ENCODE results near the gene CTNNA3.

The CTNNA3 gene

DNA sequence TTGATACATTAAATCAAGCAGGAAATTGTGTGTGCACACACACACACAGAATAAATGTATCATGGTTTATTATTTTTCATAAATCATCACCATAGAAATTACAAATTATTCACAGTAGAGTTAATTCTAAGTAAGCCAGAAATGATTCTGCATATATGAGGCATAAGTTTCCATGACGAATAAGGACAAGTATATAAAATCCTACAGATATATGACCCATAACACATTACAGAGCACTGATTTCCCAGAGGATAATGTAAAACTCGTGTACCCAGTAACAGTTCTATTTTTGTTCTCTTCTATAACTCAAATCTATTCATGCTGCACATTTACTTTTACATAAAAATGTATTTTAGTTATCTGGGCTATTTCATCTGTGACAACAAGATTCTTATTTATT is 600.5 kb downstream of the CTNNA3 start:
- no peak for DNase-seq

DNA sequence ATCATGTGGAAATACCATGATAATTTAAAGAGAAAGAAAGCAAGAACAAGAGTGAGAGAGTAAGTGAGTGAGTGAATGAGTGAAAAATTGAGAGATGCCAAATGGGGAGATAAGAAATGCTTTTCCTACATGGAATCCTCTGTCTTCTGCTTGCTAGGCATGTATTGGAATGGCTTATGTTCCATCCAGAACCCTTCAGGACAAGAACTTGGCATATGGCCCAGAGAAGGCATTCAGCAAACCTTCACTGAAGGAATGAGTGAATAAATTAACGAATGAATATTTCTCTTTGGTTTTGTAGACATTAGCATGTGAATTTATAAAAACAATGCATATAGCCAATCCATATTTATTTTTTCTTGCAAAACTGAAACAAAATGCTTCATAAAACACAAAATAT is 608.0 kb downstream of the CTNNA3 start:
- no peak for DNase-seq

DNA sequence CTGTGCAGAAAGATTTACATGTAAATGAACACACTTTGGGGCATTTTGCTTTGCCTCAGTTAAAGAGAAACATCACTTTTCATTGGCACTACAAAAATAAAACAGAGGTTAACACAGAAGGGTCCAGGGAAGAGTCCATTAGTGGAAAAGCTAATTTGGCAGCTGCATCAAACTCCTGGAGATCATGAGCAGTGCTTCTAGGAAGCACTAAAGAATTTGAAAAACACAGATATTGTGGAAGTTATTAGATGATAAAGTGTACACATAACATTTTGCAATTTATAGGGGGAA is 608.9 kb downstream of the CTNNA3 start:
- DNase-seq = no peak

DNA sequence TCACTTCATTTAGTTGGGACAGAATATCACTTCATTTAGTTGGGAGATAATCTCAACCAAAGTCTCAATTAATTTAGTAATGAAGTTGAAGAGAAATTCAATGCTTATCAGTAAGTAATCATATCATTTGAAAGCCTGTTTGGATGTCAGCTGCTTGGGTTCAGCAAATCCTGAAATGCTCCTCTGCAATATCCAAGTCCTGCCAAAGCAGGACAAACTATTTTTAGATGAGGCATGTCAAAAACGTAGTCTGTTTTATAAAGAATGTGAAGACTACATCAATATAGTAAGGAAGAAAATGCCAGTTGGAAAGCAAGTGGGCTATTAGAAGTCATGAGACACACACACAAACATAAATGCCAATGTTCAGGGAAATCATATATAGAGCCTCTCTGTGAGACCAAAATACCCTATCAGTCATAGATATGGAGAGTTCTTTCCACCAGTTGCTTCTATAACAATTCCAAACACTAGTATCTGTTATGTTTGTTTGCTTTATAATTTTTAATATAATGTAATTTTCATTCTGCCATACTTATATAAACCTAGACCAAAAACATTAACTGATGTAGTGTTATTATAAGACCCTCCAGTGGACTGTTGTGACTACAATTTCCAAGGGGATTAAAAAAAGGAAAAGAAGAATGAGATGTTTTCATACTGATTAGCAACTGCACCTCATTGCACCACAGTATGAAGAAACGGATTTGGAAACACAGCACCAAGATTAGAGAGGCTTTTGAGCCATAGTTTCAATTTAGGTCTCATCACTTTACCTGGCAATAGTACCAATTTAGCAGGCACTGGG is 609.5 kb downstream of the CTNNA3 start:
- no peak for DNase-seq

DNA sequence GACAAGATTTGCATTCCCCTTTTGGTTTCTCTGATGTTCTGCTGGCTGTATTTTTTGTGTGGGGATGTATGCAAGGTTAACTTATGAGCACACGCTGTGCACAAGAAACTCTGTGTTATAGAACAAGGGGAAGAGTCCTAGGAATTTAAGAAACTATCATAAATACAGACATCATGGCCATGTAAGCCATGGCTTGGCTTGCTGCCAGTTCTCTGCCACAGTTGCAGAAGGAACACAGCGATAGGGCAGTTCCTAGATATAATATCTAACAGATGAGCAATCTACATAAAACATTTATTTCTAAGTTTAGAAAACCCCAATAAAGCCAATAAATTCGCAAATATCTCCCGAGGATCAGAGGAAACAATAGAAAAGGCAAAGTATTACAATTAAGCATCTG is 616.9 kb downstream of the CTNNA3 start:
- no peak for DNase-seq

DNA sequence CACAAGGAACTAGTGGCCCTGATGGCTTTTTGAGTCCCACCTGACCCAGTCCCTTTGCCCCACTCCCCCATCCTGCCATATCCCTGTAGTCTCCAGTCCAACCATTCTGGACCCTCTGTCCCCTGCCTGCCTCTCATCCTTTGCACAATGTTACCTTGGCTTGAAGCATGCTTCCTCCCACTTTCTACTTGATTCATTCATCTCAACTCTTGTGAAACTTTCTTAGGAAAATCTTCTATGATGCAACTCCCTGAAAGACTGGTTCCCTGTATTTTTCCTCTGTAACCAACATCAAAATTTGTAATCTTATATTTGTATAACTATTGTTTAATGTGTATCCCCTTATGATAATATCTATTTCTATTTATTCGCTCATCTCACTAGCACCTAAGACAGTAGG is 618.6 kb downstream of the CTNNA3 start:
- no peak for DNase-seq

DNA sequence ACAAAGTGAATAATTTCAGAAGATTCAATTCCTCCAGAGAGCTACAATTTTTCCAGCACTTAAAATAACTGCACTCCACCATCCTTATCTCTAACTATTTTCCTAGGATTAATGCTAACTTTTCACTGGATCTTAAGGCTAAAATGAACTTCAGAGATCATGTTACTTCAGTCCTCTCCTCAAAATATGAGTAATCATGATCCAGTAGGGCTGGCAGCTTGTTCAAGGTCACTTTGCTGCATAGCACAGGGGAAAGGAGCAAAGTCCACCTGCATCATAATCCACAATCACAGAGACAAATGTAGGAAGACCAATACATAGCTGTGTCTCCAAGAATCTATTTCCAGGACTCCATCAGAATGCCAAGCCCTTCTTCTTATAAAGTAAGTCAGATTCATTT is 619.9 kb downstream of the CTNNA3 start:
- DNase-seq = no peak

DNA sequence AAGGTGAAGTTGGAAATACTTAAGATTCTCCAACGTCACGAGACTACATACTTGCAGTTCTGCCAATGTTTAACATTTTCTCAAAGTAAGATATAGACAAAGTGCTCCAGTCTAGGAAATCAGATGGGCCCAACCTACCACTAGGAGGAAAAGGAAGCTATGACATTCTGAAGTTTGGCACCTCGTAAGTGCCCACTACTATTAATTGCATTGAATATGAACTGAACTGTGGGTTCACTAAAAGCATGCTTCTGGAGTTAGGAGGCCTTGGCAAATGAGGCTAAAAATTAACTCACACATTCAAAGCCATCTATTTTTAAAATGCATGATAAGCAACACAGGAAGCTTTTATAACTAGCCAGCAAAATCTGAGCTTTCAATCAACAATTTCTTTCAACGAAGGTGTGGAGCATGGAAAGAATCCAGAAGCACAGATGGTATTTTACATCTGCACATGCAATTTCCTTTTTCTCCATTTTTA is 620.5 kb downstream of the CTNNA3 start:
- no peak for DNase-seq

DNA sequence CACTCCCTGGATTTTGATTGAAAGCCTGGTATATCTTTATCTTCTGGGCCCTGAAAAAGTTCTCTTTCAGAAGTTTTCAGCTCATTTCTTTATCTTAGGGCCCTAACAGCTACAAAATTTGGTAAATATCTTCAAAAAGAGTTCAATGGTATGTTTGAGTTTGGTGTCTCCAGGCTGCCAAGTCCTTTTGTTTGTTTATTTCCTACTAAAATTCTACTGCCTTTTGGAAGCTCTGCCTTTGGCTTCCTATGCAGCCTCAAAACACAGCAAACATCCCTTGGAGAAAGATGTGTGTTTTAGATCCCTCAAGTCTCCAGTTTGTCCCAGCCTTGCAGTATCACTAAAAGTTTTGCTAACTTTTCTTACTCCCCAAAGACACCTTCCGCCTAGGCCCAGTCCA is 623.3 kb downstream of the CTNNA3 start:
- DNase-seq = no peak

DNA sequence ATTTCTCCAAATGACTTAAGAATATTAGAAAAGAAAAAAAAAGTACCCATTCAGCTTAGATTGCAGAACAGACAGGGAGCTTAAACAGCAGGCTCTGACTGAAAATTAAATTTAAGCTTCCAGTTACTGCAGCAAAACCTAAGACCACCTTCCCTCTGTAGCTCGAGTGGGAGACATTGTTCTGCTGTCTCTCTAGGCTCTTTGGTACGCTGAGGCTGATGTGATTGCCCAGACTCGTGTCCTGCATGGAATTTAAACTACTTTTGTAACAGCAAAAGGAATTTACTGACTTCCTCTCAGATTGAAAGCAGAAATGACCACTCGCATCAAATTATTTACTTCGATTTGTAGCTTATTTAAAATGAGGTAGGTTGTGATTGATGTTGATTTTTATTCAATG is 645.6 kb downstream of the CTNNA3 start:
- no peak for DNase-seq

DNA sequence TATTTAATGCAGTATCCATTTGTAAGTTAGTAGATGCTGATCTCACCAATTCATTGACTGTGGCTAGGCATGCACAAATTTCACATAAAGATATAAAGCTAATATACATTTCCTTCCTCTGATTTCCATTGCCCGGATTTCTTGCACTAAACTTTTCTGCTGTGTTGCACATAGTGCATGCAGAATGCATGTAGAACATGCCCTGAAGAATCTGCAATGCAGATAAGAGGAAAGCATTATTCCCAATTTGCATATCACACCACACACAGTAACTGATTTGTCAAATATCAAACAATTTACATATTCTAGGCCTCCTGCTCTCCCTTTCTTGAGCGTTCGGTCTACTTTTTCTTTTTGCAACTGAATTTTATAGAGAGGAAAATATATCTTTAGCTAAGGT is 646.0 kb downstream of the CTNNA3 start:
- no peak for DNase-seq

DNA sequence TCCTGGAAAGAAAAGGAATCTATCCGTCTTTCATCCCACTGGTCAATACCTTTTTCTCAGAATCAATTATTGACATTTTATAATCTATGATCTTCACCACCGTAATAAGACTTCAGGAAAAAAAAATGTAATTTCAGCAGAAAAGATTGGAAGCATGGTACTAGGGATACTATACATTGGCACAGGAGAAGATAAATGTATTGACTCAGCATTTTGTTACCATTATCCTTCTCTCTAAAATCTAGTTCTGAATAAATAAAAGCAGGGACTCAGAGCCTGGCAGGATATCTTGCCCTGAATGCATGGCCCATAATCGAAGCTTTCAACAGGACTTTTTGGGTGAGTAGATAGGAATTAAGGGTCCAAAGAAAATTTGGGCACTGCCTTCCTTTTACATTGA is 649.5 kb downstream of the CTNNA3 start:
- no peak for DNase-seq

DNA sequence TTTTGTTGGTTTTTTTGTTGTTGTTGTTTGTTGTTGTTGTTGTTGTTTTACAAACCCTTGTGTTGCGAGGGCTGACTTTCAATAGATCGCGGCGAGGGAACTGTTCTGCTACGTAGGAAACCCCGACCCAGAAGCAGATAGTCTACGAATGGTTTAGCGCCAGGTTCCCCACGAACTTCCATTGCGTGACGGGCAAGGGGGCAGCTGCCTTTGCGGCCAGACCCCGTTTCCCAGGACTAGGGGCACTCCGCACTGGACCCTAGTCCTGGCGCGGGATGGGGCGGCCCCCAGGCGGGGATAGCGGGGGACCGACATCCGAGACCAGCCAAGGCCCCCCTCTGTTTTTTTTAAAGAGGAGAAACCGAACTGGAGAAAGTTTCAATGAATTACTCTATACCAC is 650.6 kb downstream of the CTNNA3 start:
- DNase-seq = no peak

DNA sequence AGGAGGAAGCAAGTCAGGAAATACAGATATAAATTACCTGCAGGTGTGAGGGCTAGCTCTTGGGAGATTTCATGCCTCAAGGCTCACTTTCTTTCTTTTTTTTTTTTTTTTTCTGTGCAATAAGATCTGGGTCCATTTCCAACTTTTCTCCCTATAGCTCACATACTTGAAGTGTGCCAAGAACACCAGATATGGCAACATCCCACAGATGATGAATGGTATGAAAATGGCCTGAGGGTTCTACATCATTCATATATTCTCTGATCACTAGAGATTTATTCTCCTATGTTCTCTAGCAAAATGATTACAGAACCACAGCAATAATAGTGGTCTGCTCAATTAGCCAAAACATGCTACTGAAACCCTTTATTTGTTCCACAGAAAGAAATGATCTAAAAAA is 653.0 kb downstream of the CTNNA3 start:
- DNase-seq = no peak

DNA sequence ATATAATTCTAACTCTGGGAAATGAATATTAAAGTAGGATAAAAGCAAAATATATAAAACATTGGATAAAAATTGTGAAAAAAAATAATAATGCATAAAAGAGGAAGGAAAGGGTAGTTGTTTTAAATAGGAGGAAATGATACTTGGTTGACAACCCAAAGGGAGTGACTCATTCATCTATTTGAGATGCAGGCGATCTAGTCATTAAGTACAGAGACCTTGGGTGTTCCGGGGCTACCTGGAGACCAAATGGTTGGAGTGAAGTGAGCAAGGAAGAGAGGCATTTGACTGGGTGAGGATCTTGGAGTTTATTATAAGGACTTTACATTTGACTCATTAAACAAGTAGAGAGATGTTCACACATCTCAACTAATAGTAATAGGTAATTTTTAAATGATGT is 659.2 kb downstream of the CTNNA3 start:
- no peak for DNase-seq

DNA sequence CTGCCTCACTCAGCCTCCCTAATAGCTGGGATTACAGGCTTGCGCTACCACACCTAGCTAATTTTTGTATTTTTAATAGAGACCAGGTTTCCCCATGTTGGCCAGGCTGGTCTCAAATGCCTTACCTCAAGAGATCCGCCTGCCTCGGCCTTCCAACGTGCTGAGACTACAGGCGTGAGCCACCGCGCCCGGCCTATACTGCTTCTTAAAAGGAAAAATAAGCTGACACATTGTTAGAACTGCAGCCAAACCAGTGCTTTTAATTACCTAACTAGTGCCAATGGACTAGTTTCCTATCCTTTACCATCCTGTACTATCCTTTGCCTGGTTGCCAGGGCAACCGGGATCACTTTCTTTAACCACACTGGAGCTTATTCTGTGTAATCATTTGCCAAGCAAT is 662.1 kb downstream of the CTNNA3 start:
- no peak for DNase-seq

DNA sequence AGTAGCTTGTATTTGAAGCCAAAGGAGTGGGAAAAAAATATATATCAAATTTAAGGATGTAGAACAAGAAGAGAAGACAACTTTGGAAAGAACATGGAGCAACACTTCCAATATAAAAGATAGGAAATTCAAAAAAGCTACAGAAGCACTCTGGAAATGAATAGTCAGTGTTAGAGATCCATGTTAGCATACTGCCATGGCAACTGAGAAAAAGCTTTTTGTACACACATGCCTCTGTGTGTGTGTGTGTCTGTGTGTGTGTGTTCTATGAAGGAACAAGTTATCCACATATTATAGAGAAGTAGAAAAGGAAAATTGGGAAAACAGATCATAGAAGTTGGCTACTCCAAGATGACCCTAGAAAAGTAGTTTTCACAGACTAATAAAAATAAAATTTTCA is 673.9 kb downstream of the CTNNA3 start:
- DNase-seq = no peak

DNA sequence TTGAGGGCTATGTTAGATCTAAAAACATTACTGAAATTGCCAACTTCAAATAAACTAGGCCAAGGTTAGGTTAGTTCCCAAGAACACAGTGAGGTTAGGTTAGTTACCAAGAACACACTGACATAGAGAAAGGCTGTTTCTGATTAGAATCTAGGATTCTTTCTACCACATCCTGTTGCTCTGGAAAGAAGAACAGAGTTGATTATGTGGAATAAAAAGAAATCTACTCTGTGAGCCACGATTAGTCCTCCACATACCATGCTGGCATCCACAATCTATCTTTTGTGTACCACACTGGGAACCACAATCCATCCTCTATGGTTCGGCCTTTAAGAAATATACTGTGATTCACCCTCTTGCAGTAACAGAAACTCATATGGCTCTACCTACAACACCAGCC is 678.8 kb downstream of the CTNNA3 start:
- no peak for DNase-seq

DNA sequence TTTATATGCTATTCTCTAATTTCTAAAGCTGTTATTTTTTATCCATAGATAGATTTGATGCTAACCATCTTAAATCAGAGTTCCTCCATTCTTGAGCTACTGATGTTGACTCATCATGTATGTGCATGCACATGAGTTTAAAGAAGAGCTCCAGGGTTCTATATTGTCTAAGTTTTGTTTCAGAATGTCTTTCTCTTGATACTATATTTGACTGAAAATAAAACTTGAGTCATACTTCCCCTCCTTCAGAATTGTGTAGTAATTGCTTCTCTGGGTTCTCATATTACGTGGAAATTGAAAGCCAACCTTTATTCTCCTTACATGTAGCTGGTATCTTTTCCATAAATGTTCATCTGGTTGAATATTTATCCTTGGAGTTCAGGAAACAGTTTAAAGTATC is 680.8 kb downstream of the CTNNA3 start:
- DNase-seq = no peak

DNA sequence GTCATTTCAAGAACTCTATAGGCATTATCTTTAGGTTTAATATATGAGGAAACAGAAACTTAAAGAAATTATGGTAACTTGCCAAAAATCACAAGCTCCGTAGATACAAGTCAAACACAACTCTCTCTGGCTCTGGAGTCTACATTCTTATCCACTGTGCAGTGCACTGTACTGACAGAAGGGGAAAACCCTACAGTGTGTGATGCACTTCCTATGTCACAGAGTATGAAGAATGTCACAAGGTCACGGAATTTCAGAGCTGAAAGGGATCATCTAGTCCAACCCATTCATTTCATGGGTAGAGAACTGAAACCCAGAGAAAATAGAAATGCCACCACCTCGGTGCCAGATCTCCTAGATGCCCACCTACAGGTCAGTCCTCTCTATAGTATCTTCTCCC is 684.0 kb downstream of the CTNNA3 start:
- no peak for DNase-seq

DNA sequence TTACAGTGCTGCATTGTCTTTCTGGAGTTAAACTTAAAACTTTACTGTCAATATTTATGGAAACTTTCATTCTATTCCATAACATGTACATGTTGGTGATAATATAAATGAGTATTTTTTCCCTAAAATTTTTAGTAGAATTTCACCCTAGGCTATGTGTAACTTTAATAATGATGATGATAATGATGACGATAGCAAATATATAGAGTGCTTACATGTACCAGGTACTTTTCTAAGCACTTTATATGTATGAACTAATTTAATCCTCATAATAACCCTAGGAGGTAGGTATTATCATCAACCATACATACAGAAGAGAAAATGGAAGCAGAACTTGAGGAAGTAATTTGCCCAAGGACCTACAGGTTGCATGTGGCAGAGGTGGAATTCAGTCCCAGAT is 684.5 kb downstream of the CTNNA3 start:
- DNase-seq = no peak

DNA sequence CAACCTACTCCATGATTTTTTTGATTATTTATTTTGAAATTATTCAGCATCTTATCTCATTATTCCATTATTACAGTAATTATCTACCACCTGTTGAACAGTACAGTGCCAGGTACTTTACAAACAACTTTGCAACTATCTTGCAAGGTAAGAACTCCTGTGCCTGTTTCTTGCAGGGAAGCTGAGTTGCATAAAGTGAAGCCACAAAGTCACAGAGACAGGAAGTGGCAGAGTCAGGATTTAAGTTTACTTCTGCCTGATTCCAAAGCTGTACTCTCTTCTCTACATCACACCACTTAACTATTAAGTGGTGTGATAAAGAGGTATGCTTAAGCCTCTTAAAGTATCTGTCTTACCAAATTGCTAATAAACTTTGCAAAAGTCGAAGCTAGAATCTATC is 690.0 kb downstream of the CTNNA3 start:
- no peak for DNase-seq

DNA sequence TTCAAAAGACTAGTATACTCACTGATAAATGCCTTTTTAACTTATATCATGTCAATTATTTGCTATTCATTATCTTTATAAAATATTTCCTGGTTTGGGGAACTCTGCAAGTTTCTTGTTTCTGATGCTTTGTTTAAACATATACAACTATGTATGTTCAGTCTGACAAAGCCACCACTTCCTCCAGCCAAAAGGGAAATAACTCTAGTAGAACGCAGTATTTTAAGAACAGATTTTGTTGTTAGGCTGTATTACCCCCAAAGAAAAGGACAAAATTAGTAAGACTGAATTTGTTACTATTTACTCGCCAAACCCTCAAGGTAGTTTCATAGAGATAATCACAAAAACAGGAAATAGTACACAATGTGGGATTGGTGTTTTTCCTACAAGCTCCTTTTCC is 691.3 kb downstream of the CTNNA3 start:
- DNase-seq = no peak

DNA sequence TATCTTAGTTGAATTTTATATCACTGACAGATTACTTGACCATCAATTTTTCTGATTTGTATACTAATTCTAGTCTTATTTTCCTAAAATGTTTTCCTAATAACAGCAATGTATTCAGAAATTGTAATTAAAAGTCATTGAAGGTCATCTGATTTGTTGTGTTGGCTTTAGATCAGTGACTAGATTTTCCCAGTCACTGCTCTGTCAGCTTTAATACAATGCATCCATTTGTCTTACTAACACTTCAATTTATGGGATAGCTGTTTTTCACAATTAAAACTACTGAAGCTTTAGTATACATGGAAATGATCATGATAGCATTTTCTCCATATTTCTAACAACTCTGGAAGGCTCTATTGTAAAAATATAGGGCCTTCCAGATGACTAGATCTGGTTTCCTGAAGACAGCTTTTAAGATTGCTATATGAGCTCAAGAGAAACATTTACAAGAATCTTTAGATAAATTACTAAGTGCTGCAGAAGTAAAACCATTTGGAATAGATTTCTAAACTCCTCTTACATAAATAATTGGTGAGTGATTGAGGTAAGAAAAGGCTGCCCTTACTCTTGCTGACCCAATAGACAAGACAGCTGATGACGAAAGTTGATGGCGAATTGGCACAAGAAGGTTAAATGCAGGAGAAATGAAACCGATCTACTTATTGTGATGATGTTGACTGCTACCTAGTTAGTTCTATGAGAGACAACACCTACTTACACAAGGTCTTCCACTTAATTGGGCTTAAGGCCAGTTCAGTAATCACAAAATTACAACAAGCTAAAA is 696.0 kb downstream of the CTNNA3 start:
- no peak for DNase-seq

DNA sequence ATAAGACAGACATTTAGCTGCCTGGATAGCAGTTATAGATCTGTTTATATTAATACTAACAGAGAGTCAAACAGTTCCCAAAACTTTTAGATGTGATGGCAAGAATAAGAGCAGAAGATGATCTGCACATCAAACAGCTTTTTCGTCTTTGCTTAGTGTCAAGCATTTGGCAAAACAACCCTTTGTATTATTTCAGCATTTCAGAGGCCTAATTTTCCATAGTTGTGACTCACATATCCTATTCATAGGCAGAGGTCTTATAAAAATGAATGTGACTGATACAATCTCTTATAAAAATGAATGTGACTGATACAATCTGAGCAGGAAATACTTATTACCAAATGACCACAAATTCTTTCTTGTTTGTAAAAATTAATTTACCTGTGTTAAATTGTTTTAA is 699.0 kb downstream of the CTNNA3 start:
- no peak for DNase-seq
